ENCODE data around the gene MNAT1. TPM values are rescaled to one million over a fixed set of nuclear protein-coding genes. Genes with fewer than 3 reads are reported as not detected.
A peak's percentile ranks its signal among the peaks of the same experiment; 100 is the strongest.
"Not testable (repeated sequence)": the region's sequence is repeated elsewhere in the genome, so short reads cannot be mapped to it uniquely, and the experiment has no call there.

The MNAT1 gene
- total RNA-seq (2014; rRNA removed; shearing (Covaris generic)): 29.7 and 39.6 TPM in 2 replicates

- DNase-seq (ENCODE audit: low spot score): peak; percentile 58
Measured at GRCh38 chr14:60734465-60735242, at the start of gene MNAT1. Gene MNAT1, plus strand, starts transcription at chr14:60734761. Its CDS starts 102 bp downstream, at chr14:60734863.

DNA sequence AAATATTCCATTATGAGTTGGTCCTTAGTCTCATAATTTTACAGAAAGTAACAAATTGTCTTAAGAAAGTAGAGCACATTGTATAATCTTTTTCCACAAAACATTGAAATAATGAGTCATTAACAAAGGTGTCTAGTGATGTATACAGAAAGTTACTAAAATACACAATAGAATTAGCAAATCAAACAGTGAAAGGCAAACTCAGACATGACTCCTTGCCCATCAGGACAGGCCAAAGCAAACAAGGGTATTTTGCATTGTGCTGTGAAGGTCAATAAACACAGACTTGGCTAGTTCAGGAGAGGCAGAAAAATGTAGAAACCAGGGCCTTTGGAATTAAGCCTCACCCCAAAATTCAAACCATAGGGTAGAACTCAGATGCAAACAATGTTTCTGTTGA lies 47.7 kb upstream of the MNAT1 start:
- no peak for DNase-seq (ENCODE audit: low spot score)

DNA sequence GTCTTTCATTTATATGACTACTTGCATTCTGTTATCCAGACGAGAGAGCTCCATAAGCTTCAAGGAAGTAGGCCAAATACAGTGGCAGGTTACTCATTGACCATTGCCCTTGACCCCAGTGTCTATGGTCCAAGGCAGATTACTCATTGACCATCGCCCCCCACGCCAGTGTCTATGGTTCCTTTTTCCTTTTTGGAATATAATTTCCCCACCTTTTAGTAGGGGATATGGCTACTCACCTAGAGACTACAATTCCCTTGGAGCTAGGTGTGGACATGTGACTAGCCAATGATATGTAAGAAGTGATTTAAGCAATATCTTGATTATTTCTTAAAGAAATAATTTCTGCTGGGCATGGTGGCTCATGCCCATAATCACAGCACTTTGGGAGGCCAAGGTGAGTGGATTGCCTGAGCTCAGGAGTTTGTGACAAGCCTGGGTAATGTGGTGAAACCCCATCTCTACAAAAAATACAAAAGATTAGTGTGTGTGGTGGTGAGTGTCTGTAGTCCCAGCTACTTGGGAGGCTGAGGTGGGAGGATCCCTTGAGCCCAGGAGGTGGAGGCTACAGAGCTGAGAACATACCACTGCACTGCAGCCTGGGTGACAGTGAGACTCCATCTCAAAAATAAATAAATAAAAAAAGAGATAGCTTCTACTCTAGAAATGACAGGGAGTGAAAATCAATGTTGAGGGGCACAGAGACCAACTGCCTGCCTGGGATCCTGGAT lies 43.0 kb upstream of the MNAT1 start:
- DNase-seq (ENCODE audit: low spot score): no peak

- DNase-seq (ENCODE audit: low spot score): no peak
Measured at GRCh38 chr14:60695327-60695726, 39.2 kb upstream of the MNAT1 start.

GRCh38 chr14:60700598-60700997 lies 34.0 kb upstream of the MNAT1 start:
- DNase-seq (ENCODE audit: low spot score): no peak

DNA sequence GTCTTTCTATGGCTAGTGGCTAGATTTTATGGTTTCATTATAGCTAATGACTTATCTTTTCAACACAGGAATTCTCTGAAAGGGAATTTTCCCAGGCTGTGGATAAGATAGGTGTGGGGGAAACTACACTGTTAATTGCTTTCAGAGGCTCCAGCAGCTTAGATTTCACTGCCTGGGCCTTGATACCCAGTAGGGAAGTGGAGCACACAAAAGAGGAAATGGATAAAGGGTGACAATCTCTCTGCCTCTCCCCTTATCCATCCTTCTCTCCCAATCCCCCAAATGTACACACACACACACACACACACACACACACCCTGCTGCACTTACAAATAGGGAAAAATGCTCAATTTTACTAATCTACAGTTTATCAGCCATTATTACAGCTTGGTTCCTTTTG lies 29.5 kb upstream of the MNAT1 start:
- DNase-seq (ENCODE audit: low spot score): no peak

- DNase-seq (ENCODE audit: low spot score): no peak
Measured at GRCh38 chr14:60707858-60708257, 26.7 kb upstream of the MNAT1 start.

DNA sequence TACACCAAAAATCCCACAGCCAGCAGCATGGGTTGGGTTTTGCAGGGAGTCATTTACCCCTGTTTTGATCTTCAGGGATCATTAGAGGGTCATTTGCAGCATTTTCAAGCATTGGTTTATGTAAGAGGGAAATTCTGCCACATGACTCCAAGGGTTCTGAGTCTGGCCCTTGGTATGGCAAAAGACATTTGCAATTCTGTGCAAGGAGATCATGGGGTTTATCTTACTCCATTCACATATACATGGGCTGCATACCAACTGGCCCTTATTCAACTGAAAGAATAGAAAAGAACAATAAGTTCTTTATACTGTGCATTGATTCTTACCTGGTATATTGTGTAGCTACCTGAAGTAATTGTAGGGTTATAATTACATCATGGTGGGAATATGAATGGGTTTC lies 24.1 kb upstream of the MNAT1 start:
- DNase-seq (ENCODE audit: low spot score): no peak

DNA sequence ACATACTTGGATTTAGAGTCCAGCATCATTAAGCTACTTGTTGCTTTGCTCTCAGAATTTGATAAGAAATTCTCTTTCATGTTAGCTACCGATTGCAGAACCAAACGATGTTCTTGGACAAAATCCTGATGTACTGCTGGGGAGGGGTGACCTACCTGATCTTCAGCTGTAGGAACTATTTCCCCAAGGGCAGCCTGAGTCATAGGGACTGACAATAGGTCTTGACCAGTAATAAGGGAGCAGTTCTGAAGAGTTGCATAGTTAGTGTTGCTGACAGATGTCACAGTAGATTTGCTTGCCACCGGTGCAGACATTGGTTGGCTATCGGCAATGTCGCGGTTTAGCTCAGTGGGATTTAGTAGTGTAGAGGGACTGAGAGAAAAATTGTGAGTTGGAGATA lies 21.0 kb upstream of the MNAT1 start:
- DNase-seq (ENCODE audit: low spot score): no peak

DNA sequence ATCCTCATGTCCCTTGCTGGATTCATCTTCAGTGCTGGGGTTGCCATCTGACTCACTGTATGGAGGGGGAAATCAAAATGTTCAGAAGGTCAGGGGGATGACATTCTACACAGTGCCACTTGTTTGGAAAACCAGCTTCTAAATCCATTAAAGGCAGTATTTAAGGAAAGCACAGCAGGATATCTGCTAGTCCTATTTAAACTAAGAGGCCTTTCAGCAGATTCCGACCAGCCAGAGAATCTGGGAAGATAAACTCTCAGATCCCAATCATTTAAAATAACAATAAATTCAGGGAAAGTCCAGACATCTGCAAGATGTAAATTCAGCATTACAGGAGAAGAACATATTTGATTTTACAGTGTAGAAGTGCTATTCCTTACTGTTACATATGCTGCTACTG lies 14.2 kb upstream of the MNAT1 start:
- no peak for DNase-seq (ENCODE audit: low spot score)

DNA sequence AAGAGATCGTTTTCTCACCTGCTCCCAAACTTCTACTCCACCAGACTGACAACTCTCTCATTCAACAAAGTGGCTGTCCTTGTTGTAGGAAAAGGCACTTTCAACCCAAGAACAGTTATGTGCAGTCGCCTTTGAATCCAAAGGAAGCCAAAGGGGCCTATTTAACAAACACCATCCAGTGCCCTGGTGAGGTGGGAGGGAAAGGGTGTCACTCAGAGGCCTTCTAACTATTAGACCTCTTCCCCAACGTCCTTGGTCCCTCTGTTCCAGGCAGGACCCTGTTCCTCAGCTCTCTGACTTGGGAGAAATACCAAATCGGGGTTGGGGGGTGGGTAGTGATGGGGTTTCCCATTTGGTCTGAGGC lies 13.6 kb upstream of the MNAT1 start:
- peak; percentile 1 for DNase-seq (ENCODE audit: low spot score)

- DNase-seq (ENCODE audit: low spot score): peak; percentile 21
Measured at GRCh38 chr14:60721326-60722106, 13.0 kb upstream of the MNAT1 start.

GRCh38 chr14:60722107-60722356 lies 12.5 kb upstream of the MNAT1 start:
- peak; percentile 1 for DNase-seq (ENCODE audit: low spot score)

GRCh38 chr14:60722357-60723115 lies 12.0 kb upstream of the MNAT1 start:
- DNase-seq (ENCODE audit: low spot score): peak; percentile 0

- peak; percentile 6 for DNase-seq (ENCODE audit: low spot score)
Measured at GRCh38 chr14:60723116-60723906, 11.2 kb upstream of the MNAT1 start.

DNA sequence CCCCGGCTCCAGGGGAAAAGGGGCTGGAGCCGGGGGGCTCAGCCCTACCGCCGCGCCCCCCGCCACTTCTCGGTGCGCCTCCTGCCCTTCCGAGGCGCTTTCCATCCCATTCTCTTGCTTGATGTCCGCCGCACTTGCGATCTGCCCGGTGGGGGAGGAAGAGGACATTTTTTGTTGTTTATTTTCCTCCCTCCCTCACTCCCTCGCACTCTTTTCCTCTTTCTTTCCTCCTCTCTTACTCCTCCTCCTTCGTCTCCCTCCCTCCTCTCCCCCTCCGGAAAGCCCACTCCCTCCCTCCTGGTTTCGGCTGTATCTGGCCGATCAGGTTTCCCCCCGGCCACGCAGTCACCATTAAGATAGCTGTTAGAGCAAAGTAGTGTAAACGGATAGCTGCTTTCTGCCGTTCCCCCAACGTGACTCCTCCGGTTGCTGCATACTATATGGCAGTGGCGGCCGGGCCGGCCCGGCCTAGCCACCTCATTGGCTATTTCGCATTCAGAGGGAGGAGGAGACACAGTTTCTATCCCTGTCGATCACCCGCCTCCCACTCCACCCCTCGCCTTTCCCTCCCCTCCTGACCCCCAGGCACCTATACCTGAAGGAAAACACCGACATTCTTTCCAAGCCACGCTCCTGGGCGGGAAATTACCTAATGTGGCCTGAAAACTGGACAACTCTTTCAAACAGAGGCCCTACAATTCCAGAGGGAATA lies 10.5 kb upstream of the MNAT1 start, which contains the start of gene SIX4:
Gene SIX4, minus strand, starts transcription at position 445 of the 712 bp plus-strand sequence. Its CDS starts 277 bp downstream, at position 168.
- DNase-seq (ENCODE audit: low spot score): peak; percentile 63

DNA sequence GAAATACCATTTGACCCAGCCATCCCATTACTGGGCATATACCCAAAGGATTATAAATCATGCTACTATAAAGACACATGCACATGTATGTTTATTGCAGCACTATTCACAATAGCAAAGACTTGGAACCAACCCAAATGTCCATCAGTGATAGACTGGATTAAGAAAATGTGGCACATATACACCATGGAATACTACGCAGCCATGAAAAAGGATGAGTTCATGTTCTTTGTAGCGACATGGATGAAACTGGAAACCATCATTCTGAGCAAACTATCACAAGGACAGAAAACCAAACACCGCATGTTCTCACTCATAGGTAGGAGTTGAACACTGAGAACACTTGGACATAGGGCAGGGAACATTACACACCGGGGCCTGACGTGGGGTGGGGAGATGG lies 3.3 kb upstream of the MNAT1 start:
- DNase-seq (ENCODE audit: low spot score): not testable (repeated sequence)

GRCh38 chr14:60732840-60733483 lies 1.6 kb upstream of the MNAT1 start:
- DNase-seq (ENCODE audit: low spot score): no peak

DNA sequence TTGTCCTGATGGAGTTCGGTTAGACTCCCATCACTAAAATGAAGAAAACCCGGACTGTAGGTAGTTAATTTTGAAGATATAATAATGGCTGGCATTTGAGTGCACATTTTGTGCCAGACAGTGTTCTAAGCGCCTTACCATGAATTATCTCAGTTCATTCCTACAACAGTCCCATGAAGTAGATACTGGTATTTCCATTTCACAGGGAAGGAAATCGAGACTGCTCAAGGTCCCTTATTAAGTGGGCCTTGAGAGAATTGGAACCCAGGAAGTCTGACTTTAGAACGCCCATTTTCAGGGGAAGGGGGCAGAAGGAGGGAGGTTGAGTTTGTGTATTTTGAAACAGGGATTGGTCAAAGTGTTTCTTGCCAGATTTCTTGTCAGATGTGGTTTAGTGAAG lies 855 bp downstream of the MNAT1 start:
- DNase-seq (ENCODE audit: low spot score): no peak

- peak; percentile 16 for DNase-seq (ENCODE audit: low spot score)
Measured at GRCh38 chr14:60736494-60736893, 1.9 kb downstream of the MNAT1 start.
